Spinal cord (tissue), 10 donors: ENCODE results near the gene SSPN. TPM values are rescaled to one million over a fixed set of nuclear protein-coding genes. Genes with fewer than 3 reads are reported as not detected.

Experiments
- DNase-seq, 6 donors: peaks; one replicate each; pipeline versions ENCODE4 v3.0.0 to v3.0.0-alpha.2; 2013 to 2015; ENCODE audit warnings: low spot score in 6 of 6, low read depth in 4 of 6
- H3K27ac ChIP-seq: one replicate; pipeline ENCODE4 v1.5.1; 2013; ENCODE audit warnings: low read depth, low read length, control low read depth
- H3K27me3 ChIP-seq: one replicate; pipeline ENCODE4 v1.6.1; 2013; ENCODE audit warnings: low read length; ENCODE audit not compliant: control insufficient read depth, insufficient read depth
- H3K36me3 ChIP-seq: one replicate; pipeline ENCODE4 v1.6.1; 2013; ENCODE audit warnings: low read length; ENCODE audit not compliant: control insufficient read depth, insufficient read depth
- H3K4me1 ChIP-seq: one replicate; pipeline ENCODE4 v1.6.1; 2013; ENCODE audit warnings: low read length; ENCODE audit not compliant: control insufficient read depth, insufficient read depth
- H3K4me3 ChIP-seq: one replicate; pipeline ENCODE4 v1.5.1; 2013; ENCODE audit warnings: low read depth, low read length, control low read depth
- H3K9me3 ChIP-seq: one replicate; pipeline ENCODE4 v1.6.1; 2013; ENCODE audit warnings: low read length; ENCODE audit not compliant: control insufficient read depth, insufficient read depth
- WGBS: methylation state at CpG from one replicate; pipeline ENCODE4 v1.1.5; 2013; ENCODE audit warnings: missing lambda C conversion rate; ENCODE audit not compliant: insufficient coverage; 5-methylcytosine and 5-hydroxymethylcytosine counted together
- polyA plus RNA-seq, 2 donors: library from polyadenylated mRNA; unstranded; fragments of 120-200 nt; gene quantifications; one replicate each; pipeline ENCODE4 v1.2.1, GENCODE V29; 2013; ENCODE audit not compliant: insufficient read length in 2 of 2
- total RNA-seq, 2 donors: library from RNA; depleted of rRNA in 1 of 2; stranded (reverse); fragments of 120-200 nt in 1 of 2; fragments of >200 nt in 1 of 2; gene quantifications; one replicate each; pipeline versions ENCODE4 v1.2.3 to v1.2.4, GENCODE V29; 2013 to 2014
- donor health status: healthy.

The SSPN gene
- total and polyA plus RNA-seq, 4 donors = 15.4 to 27.2 (median 21.0) TPM

DNA sequence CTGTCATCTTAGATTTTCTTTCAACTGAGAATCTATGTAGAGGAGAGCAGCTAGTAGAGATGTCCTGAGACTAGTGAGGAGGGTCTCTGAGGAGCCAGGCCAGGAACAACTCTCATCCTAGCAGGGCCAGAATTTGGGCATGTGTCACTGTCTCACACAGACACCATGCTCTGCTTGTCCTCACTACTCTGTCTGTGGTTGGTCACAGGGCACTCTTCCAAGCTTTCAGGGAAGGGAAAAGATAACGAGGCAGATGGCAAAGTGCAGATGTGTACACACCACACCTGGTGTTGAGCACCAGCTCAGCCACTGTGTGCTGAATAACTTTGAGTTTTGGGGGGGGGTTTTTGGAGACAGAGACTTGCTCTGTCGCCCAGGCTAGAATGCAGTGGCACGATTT is 2.5 kb downstream of the SSPN start:
- H3K36me3 ChIP-seq = no peaks in the 10 kb centered on the region
- no peak overlapping the region for H3K27ac ChIP-seq
- H3K4me1 ChIP-seq = peaks cover 12% of the 10 kb centered on the region
- no peak overlapping the region for H3K4me3 ChIP-seq
- WGBS = 100% methylated on average over 1 of the region's 3 CpGs
- no peaks in the 10 kb centered on the region for H3K27me3 ChIP-seq
- DNase-seq = peak in 1 of 6 donors; percentile 37
- H3K9me3 ChIP-seq = no peaks in the 10 kb centered on the region

DNA sequence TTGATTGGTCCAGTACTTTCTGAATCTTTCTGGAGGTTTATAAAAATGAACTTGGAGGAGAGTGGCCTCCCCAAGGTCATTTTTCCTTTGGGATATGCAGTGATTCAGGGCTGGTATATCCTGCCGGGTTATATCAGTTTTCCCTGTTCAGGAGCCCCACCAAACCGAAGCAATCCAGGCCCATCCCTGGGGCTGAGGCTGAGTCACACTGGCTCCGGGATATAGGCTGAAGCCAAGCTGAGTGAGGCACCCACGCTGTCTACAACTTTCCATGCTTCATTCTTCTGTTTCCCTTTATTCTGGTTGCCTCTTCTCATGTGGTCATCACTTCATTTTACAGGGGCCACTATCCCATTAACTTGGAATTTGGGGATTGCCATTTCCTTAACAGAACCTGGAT is 3.4 kb downstream of the SSPN start:
- 69% methylated on average over 4 of the region's 4 CpGs for WGBS
- Histone ChIP-seq H3K36me3 (no peaks in the 10 kb centered on the region), H3K27me3 (no peaks in the 10 kb centered on the region), H3K4me1 (peaks cover 12% of the 10 kb centered on the region), H3K27ac (no peak overlapping the region), H3K4me3 (no peak overlapping the region), H3K9me3 (no peaks in the 10 kb centered on the region)
- DNase-seq = no peak

DNA sequence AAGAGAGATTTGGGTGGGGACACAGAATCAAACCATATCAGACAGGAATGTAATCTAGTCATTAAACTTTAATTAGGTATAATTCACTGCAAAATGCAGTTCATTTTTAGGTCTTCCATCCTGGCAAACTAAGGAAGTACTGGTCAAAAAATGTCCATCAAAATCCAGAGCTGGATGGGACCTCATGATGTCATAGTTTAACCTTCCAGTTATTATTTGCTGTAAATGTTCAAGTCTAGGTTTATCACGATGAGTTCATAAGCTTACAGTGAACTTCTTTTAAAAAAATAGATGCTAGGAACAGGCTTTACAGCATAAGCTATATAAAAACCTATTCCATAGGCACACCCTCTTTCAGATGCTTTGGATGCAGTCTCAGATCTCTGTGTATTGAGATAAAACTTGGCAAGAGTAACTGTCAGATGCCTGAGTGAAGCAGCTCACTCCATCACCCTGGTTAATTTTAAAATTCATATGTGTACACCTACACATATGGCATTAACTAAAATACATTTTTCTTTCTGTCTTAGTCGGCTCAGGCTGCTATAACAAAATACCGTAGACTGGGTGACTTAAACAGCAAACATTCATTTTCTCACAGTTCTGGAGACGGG is 7.9 kb downstream of the SSPN start:
- Histone ChIP-seq H3K4me1 (no peaks in the 10 kb centered on the region), H3K36me3 (no peaks in the 10 kb centered on the region), H3K9me3 (no peaks in the 10 kb centered on the region), H3K27ac (no peak overlapping the region), H3K27me3 (no peaks in the 10 kb centered on the region), H3K4me3 (no peak overlapping the region)
- peak in 1 of 6 donors; percentile 51 for DNase-seq
- whole genome bisulfite sequencing = 80% methylated on average over 1 of the region's 4 CpGs

- no peaks in the 10 kb centered on the region for H3K4me1 ChIP-seq
- WGBS = 60% methylated on average over 5 of the region's 9 CpGs
- no peaks in the 10 kb centered on the region for H3K9me3 ChIP-seq
- H3K27ac ChIP-seq = no peak overlapping the region
- no peaks in the 10 kb centered on the region for H3K27me3 ChIP-seq
- H3K36me3 ChIP-seq = no peaks in the 10 kb centered on the region
- H3K4me3 ChIP-seq = no peak overlapping the region
- peak in 1 of 6 donors; percentile 12 for DNase-seq
Measured at GRCh38 chr12:26204612-26205289, 9.4 kb downstream of the SSPN start.

- H3K36me3 ChIP-seq = no peaks in the 10 kb centered on the region
- peak overlapping the region; percentile 80 for H3K27ac ChIP-seq
- no peaks in the 10 kb centered on the region for H3K4me1 ChIP-seq
- H3K27me3 ChIP-seq = no peaks in the 10 kb centered on the region
- no peak overlapping the region for H3K4me3 ChIP-seq
- DNase-seq = peak in 1 of 6 donors; percentile 8
- WGBS = no CpG with 5 or more reads among the region's 2 CpGs
- H3K9me3 ChIP-seq = no peaks in the 10 kb centered on the region
Measured at GRCh38 chr12:26205298-26205697, 9.9 kb downstream of the SSPN start.

DNA sequence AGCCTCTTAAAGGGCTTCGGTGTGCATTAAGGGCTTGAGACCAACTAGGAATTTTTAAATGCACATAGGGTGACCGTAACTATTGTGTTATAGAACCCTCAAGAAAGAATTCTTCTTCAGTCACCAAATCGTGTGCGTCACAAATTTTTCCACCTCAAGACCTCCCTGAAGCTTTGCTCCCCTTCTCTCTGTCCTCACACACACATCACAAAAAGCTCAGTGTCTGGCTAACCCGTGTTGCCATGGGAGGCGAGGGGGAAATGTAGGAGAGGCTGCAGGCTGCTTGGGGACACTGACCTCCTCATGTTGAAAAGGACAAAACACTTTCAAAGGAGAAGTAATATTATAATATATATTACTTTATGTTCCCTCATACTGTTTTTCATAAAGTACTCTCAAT is 10.6 kb downstream of the SSPN start:
- H3K27me3 ChIP-seq = no peaks in the 10 kb centered on the region
- H3K27ac ChIP-seq = peak overlapping the region; percentile 80
- no peaks in the 10 kb centered on the region for H3K4me1 ChIP-seq
- 30% methylated on average over 2 of the region's 6 CpGs for WGBS
- no peaks in the 10 kb centered on the region for H3K36me3 ChIP-seq
- H3K9me3 ChIP-seq = no peaks in the 10 kb centered on the region
- peak in 4 of 6 donors; percentile 45 to 80 (median 60) for DNase-seq
- H3K4me3 ChIP-seq = no peak overlapping the region

- no CpG with 5 or more reads among the region's 1 CpG for WGBS
- no peak for DNase-seq
- peaks cover 3% of the 10 kb centered on the region for H3K9me3 ChIP-seq
- no peaks in the 10 kb centered on the region for H3K4me1 ChIP-seq
- no peak overlapping the region for H3K4me3 ChIP-seq
- no peaks in the 10 kb centered on the region for H3K36me3 ChIP-seq
- no peaks in the 10 kb centered on the region for H3K27me3 ChIP-seq
- no peak overlapping the region for H3K27ac ChIP-seq
Measured at GRCh38 chr12:26211331-26211730, 16.0 kb downstream of the SSPN start.

DNA sequence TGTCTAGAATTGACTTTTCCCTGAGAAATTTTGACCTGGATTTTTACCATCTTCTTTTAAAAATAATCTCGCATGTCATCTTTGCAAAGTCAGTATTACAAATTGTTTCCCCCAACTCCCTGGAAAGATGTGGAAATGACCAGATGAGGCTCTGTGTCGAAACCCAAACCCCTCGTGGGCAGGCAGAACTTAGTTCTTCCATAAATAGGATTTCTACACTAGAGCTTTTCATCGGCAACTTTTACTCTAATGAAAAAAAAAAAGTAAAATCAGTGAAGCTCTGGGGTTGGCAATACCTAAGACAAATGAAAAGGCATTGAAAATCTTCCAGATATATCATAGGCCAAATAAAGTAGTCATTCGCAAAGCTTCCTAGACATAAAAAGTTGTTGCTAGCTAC is 17.0 kb downstream of the SSPN start:
- peaks cover 3% of the 10 kb centered on the region for H3K9me3 ChIP-seq
- no peak overlapping the region for H3K4me3 ChIP-seq
- H3K36me3 ChIP-seq = no peaks in the 10 kb centered on the region
- WGBS = no CpG with 5 or more reads among the region's 5 CpGs
- no peak for DNase-seq
- H3K27ac ChIP-seq = no peak overlapping the region
- H3K27me3 ChIP-seq = no peaks in the 10 kb centered on the region
- no peaks in the 10 kb centered on the region for H3K4me1 ChIP-seq

DNA sequence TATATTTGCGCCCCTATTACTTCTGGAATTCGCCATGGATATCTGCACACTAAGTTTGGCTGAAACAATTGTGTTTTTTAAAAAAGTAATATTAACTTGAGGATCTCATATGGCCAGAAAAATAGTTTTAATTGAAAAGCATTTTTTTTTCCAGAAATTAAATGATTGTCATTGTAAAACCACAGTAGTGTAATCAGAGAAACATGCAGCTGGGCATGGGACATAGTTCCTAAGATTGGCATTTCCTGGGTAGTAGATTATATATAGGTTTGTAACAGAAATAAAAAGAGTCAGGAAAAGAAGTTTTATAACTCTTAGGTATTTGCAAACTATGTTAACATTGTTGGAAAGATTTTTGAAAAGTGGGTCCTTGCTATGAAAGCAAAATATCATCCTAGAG is 17.6 kb downstream of the SSPN start:
- H3K4me3 ChIP-seq = no peak overlapping the region

GRCh38 chr12:26214121-26214520 is 18.7 kb downstream of the SSPN start:
- H3K27ac ChIP-seq = no peak overlapping the region
- no peak for DNase-seq
- no peaks in the 10 kb centered on the region for H3K27me3 ChIP-seq
- H3K36me3 ChIP-seq = no peaks in the 10 kb centered on the region
- H3K4me3 ChIP-seq = no peak overlapping the region
- WGBS = no CpG with 5 or more reads among the region's 2 CpGs
- H3K4me1 ChIP-seq = no peaks in the 10 kb centered on the region
- H3K9me3 ChIP-seq = peaks cover 3% of the 10 kb centered on the region

More for the DNA sequence above, 17.6 kb downstream of the SSPN start:
- H3K4me1 ChIP-seq = no peaks in the 10 kb centered on the region
- H3K27me3 ChIP-seq = no peaks in the 10 kb centered on the region
- DNase-seq = no peak
- no peaks in the 10 kb centered on the region for H3K36me3 ChIP-seq
- peaks cover 3% of the 10 kb centered on the region for H3K9me3 ChIP-seq
- no peak overlapping the region for H3K27ac ChIP-seq
- 83% methylated on average over 1 of the region's 2 CpGs for whole genome bisulfite sequencing
